HG02798 (cell line): ENCODE measurements around the gene RAC3.

ENCODE experiments used
- ATAC-seq: cut with Tn5 transposase; IDR thresholded peaks from one replicate; pipeline ENCODE4 v1.9.1; 2021; ENCODE audit warnings: mild to moderate bottlenecking; ENCODE audit not compliant: unreplicated experiment, poor library complexity

RAC3 gene

DNA sequence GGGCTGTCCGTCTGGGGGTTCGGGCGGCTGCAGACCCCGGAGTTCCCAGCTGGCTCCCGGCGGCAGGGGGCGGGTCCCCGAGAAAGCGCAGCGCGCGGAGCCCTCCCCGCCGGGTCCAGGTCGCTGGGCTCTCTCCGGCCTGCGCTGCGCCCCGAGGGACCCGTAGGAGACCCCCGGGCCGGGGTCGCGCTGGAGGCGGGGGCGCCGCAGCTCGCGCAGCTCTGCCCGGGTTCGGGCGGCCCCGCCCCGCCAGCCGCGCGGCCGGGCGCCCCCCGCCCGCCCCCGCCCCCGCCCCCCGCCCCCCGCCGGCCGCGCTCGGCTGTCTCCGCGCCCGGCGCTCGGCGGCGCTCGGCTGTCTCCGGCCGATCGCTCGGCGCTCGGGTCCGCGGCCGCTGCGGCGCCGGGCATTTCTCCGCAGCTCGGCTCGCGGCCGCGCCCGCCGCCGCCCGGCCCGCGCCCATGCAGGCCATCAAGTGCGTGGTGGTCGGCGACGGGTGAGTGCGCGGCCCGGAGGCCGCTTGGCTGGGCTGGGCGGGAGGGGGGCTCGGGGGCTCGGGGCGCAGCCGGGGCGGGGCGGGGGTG lies at the start of gene RAC3:
Gene RAC3 (plus strand): TSS at position 376 of the 582 bp plus-strand sequence. CDS start 84 bp downstream, at position 460.
- no peak for ATAC-seq

DNA sequence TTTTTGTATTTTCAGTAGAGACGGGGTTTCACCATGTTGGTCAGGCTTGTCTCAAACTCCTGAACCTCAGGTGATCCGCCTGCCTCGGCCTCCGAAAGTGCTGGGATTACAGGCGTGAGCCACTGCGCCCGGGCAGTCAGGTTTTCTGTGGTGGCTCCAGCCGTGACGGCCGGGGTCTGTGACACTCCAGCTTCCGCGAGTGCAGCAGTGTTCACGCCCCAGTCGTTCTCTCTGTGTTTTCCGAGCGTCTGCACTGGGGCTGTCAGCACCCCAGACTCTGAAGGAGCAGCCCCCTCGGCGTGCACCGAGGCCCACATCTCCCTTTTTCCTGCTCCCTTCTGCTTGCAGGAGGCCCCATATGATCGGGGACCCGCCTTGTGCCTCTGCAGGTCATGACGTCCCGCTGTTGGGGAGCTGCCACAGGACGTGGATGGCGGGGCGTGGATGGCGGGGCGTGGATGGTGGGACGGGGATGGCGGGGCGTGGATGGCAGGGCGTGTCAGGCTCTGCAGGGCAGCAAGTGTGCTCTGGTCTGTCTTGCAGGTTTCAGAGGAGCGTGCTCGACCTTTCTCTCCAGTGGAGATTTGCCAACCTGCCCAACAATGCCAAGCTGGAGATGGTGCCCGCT lies 48.4 kb upstream of the RAC3 start:
- no peak for ATAC-seq

DNA sequence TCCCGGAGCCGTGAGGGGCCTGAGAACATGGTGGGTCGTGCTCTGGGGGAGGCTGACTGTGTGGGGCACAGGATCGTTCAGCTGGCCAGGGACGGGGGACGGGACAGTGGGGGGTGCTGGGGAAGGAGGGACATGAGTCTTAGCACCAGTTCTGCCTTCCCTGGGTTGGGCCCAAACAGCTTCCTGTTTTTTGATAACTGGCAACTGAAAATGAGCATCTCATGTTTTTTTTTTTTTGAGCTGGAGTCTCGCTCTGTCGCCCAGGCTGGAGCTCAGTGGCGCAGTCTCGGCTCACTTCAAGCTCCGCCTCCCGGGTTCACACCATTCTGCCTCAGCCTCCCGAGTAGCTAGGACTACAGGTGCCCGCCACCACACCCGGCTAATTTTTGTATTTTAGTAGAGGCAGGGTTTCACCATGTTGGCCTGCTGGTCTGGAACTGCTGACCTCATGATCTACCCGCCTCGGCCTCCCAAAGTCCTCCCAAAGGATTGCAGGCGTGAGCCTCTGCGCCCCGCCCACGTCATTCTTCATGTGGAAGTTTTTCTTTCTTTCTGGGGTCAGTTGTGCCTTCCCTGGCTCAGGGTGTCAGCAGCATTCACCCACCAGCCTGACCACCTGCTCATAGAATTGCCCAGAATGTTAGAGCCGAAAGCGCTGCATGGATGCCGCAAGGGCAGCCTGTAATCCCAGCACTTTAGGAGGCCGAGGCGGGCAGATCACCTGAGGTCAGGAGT lies 47.7 kb upstream of the RAC3 start:
- ATAC-seq, result no peak

DNA sequence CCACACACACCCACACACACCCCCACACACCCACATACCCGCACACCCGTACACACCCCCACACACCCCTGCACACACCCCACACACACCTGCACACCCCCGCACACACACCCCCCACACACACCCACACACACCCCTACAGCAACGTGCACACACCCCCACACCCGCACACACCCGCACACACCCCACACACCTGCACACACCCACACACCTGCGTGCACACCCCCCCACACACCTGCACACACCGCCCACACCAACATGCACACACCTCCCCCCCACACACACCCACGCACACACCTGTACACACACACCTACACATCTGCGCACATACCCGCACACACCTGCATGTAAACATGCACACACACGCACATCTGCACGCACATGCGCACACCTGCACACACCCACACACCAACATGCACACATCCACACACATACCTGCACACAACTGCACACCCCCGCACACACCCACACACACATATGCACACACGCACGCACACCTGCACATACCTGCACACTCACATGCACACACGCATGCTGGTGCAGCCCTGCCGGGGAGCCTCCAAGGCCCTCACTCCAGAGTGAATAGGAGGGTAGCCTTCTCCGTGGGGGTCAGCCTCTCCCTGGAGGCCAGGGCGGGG lies 46.6 kb upstream of the RAC3 start:
- no peak for ATAC-seq

DNA sequence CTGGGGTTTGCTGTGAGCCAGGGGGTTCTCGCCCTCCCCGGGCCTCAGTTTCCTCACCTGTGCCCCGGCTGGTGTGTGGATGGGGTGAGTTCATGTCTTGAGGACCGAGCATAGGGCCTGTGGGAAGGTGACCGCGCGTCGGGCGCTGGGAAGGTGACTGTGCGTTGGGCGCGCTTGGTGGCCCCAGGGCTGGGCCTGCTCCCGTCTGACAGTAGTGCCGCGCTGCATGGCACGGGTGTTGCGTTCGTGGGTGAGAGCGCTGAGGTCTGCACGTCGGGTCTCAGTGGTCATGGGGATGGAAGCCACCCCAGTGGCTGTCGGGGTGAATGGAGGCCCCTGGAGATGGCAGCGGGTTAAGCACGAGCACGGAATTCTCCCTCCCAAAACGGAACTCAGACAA lies 44.9 kb upstream of the RAC3 start:
- ATAC-seq, result no peak

DNA sequence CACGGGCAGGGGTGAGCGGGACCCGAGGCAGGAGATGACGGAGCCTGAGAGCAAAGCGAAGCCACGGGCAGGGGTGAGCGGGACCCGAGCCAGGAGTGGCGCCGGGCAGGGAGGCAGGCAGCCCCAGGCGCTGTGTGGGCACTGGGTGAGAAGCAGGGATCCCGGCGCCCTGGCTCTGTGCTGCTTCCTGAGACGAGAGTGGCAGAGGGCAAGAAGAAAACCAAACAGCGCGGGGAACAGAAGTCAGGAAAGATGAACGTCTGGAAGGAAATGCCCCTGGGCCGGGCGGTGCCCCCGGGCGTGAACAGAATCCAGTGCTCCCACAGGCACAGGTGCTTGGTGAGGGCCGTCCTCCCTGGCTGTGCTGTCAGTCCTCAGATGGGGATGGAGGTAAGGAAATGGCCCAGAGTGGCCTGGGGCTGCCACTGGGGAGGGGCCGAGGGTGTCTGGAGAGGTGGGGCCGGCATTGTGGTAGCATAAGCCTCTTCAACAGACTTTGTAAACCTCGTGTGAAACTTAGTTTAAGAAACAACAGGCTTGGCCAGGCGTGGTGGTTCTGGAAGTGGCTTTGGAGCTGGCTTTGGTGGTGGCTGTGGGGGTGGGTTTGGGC lies 44.2 kb upstream of the RAC3 start:
- no peak for ATAC-seq

DNA sequence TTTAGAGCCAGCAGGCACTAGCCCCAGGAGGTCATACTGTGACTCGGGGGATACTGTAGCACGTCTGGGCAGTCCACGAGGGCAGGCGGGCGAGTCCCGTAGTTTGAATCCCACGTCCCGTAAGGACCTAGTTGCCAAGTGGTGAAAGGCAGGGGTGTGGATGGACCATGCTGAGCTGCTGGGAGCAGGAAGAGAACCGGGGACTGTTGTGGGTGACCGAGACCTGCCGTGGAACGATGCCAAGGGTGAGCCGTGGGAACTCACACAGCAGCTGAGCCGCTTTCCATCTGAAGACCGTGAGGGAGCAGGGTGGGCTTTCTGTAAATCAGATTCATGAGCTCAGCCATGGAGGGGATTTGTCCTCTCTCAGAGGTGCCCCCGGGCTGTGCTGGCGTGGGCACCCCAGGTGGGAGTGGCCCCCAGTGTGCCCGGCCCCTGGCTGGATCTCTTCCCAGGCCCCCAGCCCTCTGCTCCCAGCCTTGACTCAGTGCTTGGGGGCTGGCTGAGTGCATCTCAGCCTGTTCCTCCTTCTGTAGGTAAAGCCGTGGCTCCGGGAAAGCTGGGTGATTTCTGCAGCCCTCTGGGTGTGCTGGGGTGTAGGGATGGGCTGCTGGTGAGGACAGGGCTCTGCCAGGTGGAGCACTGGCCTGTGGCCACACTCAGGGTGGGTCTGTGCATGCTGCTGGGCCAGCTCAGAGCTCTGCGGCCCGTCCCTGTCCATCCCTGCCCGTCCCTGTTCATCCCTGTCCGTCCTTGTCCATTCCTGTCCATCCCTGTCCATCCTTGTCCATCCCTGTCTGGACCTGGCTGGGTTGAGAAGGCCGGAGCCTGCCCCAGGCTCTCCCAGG lies 40.4 kb upstream of the RAC3 start:
- ATAC-seq, result no peak

DNA sequence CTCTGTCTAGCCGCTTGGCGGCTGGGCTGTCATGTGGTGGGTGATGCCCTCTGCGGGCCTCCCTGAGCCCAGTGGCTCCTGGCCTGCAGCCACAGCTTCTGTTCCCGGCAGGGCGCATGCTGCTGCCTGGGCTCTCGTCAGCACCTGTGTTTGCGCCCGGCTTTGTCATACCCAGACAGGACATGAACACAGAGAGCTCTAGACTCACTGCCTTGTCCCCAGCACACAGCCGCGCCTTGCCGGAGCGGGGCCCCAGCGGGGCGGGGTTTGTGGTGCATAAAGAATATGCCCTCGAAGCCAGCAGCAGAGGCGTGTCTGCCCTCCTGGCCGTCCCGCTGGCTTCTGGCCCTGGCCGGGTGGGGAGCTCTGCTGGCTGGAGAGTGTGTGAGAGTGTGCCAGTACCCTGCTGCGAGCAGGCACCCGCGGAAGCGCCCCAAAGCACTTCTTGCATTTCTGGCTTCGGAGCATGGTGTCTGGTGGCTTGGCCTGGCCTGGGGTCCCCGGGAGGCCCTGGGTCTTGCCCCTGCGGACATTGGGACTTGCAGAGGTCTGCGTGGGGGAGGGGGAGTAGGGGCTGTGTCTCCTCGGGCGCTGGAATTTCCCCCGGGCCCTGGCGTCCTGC lies 39.7 kb upstream of the RAC3 start:
- ATAC-seq, result no peak

DNA sequence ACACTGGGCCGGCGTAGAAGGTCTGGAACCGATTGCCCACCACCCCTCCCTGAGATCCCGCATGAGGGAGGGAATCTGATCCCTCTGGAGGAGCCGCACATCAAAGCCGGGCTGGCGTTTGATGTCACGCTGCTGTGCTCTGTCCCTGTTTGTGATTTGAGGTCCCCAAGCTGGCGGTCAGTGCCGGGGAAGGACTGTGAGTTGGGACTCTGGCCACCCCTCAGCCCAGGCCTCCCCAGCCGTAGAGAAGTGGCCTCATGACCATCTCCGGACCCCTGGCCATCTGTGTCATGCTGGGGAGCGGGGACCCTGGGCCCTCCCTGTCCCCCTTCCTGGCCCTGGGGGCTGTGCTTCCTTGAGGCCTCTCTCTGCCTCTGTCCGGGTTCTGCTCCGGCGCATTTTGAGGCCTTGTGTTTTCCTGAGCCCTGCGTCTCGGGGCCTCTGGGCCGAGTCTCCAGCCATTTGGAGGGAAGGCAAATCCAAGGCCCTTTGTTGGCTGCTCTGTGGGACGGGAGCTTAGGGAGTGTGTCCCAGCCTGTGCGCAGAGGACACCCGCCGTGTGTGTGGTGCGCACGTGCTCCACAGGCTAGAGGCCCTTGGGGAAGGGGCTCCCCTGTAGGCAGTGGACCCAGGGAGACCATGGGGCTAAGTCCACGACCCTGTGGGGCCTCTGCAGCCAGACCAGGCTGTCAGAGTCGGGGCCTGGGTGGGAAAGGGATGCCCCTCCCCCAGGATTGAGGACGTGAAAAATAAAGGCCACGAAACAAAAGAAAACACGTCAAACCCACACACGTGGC lies 39.0 kb upstream of the RAC3 start:
- no peak for ATAC-seq

DNA sequence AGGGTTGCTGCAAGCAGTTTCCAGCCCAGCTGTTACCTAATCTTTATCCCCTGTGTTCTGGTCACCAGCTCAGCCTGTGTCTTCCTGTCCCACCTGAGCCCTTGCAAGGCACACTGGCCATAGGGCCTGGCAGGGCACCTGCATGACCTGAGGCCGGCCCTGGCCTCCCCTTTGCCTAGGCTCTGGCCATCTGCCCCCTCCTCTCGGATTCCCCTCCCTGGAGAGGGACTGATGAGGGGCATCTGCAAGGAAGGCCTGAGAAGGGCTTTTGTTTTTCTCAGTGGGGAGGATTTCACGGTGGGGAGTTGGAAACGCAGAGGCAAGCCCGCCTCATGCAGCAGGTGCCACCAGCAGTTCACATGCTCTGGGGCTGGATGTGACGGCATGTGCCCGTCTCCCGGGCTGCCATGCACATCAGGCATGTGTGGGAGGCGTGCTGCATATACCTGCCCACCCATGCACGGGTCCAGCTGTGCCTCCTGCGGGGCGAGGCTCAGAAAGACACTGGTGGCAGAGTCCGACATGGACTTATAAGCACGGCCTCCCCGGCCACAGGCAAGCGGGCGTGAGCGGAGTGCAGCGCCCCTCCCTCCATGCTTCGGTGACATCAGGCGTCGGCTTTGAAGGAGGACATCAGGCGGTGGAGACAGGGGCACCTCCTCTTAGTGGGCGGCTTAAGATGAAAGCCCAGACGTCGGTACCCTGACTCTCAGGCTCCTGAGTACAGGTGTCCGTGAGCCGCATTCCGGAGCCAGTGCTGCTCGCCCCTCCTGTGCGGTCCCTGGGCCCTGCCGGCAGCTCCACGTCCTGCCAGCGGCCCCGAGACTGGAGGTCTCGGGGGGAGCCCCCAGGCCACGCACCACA lies 37.5 kb upstream of the RAC3 start:
- ATAC-seq, result no peak

DNA sequence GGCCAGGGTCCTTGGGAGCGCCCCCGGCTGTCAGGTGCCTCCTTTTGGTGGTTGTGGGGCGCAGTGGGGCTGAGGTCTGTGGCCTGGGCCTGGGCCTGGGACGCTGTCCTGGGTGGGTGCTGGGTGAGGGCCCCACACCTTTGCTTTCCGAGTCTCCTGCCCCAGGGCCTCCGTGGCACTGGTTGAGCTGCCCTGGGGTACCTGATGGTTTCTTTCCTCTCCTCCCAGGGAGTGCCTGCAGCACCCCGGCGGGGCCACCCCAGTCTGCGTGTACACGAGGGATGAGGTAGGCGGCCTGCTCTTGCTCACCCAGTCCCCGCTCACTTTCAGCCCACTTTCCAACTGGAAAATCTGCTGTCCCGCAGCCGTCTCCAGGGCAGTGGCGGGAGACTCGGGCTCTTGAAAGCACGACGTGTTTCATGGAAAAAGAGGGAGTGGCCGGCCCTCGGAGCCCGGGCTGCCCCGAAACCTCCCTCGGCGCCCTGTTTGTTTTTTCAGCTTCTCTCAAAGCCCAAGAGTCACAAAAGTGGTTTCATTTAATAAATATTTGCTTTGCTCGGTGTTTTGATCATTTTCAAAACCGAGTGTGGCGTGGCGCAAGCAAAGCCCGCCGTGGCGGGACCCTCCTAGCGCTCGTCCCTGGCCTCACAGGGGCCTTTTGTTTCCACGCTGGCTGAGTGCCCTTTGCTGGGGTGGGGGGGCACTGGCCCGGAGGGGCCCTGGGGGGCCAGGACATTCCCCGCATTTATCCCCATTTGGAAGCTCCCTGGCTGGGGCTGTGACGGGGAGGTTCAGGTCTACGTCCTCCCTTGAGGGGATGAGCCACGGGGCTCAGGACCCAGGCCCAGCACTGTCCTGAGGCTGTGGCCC lies 36.6 kb upstream of the RAC3 start:
- no peak for ATAC-seq

DNA sequence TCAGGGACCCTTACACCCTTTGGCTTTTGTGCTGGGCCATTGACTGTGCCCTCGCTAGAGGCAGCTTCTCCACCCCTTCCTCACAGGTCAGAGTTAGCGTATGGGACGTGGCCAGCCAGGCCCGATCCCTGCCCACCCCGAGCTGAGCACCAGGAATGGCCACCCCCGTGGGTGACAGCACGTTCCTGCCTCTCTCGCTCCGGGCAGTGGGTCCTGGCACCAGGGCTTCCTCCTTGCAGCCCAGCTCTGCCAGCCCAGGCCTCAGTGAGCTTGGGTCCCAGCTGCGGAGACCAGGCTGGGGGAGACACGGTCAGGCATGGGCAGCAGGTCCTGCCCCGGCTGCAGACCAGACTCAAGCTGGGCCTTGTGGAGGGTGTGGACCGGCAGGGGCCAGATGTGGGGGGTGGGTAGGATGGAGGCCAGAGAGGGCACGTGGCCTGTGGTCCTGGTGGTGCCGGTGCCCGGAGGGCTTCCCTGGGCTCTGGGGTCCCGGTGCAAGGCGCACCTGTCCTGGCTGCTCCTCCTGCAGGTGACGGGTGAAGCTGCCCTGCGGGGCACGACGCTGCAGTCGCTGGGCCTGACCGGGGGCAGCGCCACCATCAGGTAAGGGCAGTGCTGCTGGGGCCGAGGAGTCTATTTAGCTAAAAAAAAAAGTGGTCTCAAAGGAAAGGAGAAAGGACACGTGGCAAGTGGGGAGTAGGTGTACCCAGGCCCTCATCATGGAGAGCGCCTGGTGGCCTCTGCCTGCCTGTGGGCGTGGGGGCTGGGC lies 35.8 kb upstream of the RAC3 start:
- no peak for ATAC-seq

DNA sequence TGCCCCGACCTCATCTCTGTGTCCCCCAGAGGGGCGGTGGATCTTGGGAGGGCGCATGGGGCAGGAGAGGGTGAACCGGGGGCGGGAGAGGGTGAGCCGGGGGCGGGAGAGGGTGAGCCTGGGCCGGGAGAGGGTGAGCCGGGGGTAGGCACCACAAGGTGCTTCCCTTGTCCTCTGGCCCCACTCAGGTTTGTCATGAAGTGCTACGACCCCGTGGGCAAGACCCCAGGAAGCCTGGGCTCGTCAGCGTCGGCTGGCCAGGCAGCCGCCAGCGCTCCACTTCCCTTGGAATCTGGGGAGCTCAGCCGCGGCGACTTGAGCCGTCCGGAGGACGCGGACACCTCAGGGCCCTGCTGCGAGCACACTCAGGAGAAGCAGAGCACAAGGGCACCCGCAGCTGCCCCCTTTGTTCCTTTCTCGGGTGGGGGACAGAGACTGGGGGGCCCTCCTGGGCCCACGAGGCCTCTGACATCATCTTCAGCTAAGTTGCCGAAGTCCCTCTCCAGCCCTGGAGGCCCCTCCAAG lies 35.2 kb upstream of the RAC3 start:
- no peak for ATAC-seq

DNA sequence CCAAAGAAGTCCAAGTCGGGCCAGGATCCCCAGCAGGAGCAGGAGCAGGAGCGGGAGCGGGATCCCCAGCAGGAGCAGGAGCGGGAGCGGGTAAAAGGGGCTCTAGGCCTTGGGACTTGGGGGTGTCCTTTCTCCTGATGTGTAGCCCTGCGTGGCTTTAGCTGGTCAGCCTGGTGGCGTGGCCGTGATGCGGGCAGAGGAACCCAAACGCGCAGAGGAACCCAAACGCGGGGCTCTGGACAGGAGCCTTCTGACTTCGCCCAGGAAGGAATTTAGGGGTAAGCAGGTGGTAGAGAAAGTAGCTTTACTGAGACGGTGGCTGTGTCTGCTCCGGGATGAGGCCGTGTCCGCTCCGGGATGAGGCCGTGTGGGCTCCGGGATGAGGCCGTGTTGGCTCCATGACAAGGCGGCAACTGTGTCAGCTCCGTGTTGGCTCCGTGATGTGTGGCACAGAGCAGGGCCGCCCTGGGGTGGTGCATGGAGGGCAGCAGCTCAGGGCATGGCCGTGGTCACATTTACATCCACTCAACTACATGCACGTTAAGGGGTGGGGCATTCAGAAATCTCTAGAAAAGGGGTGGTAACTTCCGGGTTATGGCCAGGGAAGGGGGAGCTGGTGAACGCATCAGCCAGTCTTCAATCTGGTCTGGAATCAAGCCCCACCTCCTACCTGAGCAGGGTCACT lies 34.6 kb upstream of the RAC3 start:
- no peak for ATAC-seq

DNA sequence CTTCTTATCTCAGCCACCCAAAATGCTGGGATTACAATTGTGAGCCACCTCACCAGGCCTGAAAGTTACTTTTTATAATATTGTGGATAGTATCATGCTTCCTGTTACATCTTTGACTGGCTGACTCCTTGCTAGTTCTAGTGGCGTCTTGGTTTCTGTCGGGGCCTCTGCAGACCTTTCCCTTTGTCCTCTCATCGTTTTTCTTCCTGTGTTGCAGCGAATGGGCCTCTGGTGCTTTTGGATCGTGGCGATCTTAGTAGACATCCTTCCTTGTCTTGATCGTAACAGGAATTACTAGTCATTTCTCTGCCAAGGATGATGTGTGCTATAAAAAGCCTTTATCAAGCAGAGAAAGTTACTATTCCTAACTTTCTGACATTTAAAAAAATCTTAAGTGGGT lies 33.3 kb upstream of the RAC3 start:
- no peak for ATAC-seq
